Neural cell (in vitro differentiated cells): ENCODE data around the gene ABCA4. TPM values are rescaled to one million over a fixed set of nuclear protein-coding genes. Genes with fewer than 3 reads are reported as not detected.

ENCODE experiments used
- H2AFZ ChIP-seq: fragments of 200-600, 300-800 bp; sonication (generic), shearing (Covaris generic); 2 replicates; pipeline ENCODE4 v1.6.0; 2014; ENCODE audit warnings: low read depth, mild to moderate bottlenecking, antibody characterized with exemption, low read length, moderate library complexity
- H3F3A ChIP-seq: fragments of 200-600 bp; shearing (Covaris generic); 2 replicates; pipeline ENCODE4 v1.6.1; 2016; ENCODE audit warnings: mild to moderate bottlenecking, moderate library complexity, mixed read lengths, antibody characterized with exemption, low read length; ENCODE audit not compliant: insufficient read depth, poor library complexity, severe bottlenecking
- H3K27ac ChIP-seq: fragments of 200-600, 300-800 bp; sonication (generic), shearing (Covaris generic); 2 replicates; pipeline ENCODE4 v1.5.1; 2014; ENCODE audit warnings: mild to moderate bottlenecking, low read length, moderate library complexity
- H3K27me3 ChIP-seq: fragments of 300-800, 200-600 bp; sonication (generic), shearing (Covaris generic); 2 replicates; pipeline ENCODE4 v1.6.0; 2014; ENCODE audit warnings: mild to moderate bottlenecking, low read depth, low read length, moderate library complexity; ENCODE audit not compliant: insufficient read depth
- H3K36me3 ChIP-seq: fragments of 300-800, 200-600 bp; sonication (generic), shearing (Covaris generic); 2 replicates; pipeline ENCODE4 v1.5.1; 2014; ENCODE audit warnings: mild to moderate bottlenecking, antibody characterized with exemption, low read length, moderate library complexity; ENCODE audit not compliant: insufficient read depth
- H3K4me2 ChIP-seq: fragments of 300-800, 200-600 bp; sonication (generic), shearing (Covaris generic); 2 replicates; pipeline ENCODE4 v1.6.0; 2014; ENCODE audit warnings: mild to moderate bottlenecking, low read length
- H3K4me3 ChIP-seq: fragments of 300-800, 200-600 bp; sonication (generic), shearing (Covaris generic); 2 replicates; pipeline ENCODE4 v1.5.1; 2014; ENCODE audit warnings: mild to moderate bottlenecking, low read length, moderate library complexity
- H3K79me2 ChIP-seq: fragments of 200-600 bp; shearing (Covaris generic); replicated peaks from 2 replicates; pipeline ENCODE4 v1.6.0; 2014; ENCODE audit warnings: mild to moderate bottlenecking, low read length, moderate library complexity; ENCODE audit not compliant: insufficient read depth
- H3K9ac ChIP-seq: fragments of 300-800, 200-600 bp; sonication (generic), shearing (Covaris generic); 2 replicates; pipeline ENCODE4 v1.6.1; 2016; ENCODE audit warnings: mild to moderate bottlenecking, low read length, mixed read lengths
- H3K9me2 ChIP-seq: fragments of 200-600 bp; shearing (Covaris generic); 2 replicates; pipeline ENCODE4 v1.6.1; 2016; ENCODE audit warnings: mild to moderate bottlenecking, low read length, mixed read lengths; ENCODE audit not compliant: insufficient read depth
- H3K9me3 ChIP-seq: fragments of 200-600, 300-800 bp; sonication (generic), shearing (Covaris generic); 2 replicates; pipeline ENCODE4 v1.6.1; 2016; ENCODE audit warnings: mild to moderate bottlenecking, mixed run types, low read length, moderate library complexity, mixed read lengths
- H4K20me1 ChIP-seq: fragments of 200-600 bp; shearing (Covaris generic); 2 replicates; pipeline ENCODE4 v1.6.1; 2016; ENCODE audit warnings: mild to moderate bottlenecking, mixed run types; ENCODE audit not compliant: insufficient read depth
- CTCF ChIP-seq: fragments of 450-650 bp; IDR thresholded peaks from 2 replicates; pipeline ENCODE4 v1.5.1; 2014; ENCODE audit warnings: antibody characterized with exemption, mild to moderate bottlenecking, moderate library complexity; ENCODE audit not compliant: poor library complexity, severe bottlenecking
- EP300 ChIP-seq: fragments of 450-650 bp; conservative IDR thresholded peaks from 2 replicates; pipeline ENCODE4 v1.6.1; 2014; ENCODE audit warnings: antibody characterized with exemption, mild to moderate bottlenecking, moderate library complexity; ENCODE audit not compliant: poor library complexity, severe bottlenecking
- EZH2 ChIP-seq: fragments of 200-600, 300-800 bp; shearing (Covaris generic), sonication (generic); IDR thresholded peaks from 2 replicates; pipeline ENCODE4 v1.6.1; 2014; ENCODE audit warnings: antibody characterized with exemption, low read length, borderline replicate concordance, mild to moderate bottlenecking; ENCODE audit not compliant: insufficient read depth, poor library complexity, severe bottlenecking
- MXI1 ChIP-seq: fragments of 450-650 bp; conservative IDR thresholded peaks from 2 replicates; pipeline ENCODE4 v1.6.1; 2014; ENCODE audit warnings: antibody characterized with exemption, mild to moderate bottlenecking; ENCODE audit not compliant: poor library complexity, severe bottlenecking
- POLR2AphosphoS5 ChIP-seq: IDR thresholded peaks from 2 replicates; pipeline ENCODE4 v1.6.1; 2012
- RAD21 ChIP-seq: fragments of 450-650 bp; conservative IDR thresholded peaks from 2 replicates; pipeline ENCODE4 v1.6.1; 2014; ENCODE audit warnings: antibody characterized with exemption, mild to moderate bottlenecking, moderate library complexity
- SMC3 ChIP-seq: fragments of 450-650 bp; conservative IDR thresholded peaks from 2 replicates; pipeline ENCODE4 v1.6.1; 2014; ENCODE audit warnings: antibody characterized with exemption, mild to moderate bottlenecking, moderate library complexity; ENCODE audit not compliant: poor library complexity
- TAF1 ChIP-seq: IDR thresholded peaks from 2 replicates; pipeline ENCODE4 v1.6.1; 2012; ENCODE audit warnings: low read depth
- polyA plus RNA-seq: library from polyadenylated mRNA; depleted of rRNA; stranded (reverse); fragments of >200 nt; gene quantifications from 2 replicates; pipeline ENCODE4 v1.2.3, GENCODE V29; 2014
- TF ChIP-seq, protein P1 (sequence below): IDR thresholded peaks from 2 replicates; pipeline ENCODE4 v1.6.1; 2012; ENCODE audit warnings: borderline replicate concordance

ABCA4 gene
- polyA plus RNA-seq, 1 donor from 2014 or later, result not detected

GRCh38 chr1:94068096-94068998 is 52.6 kb downstream of the ABCA4 start:
- Histone ChIP-seq H3K79me2 (no peaks in the 10 kb centered on the region), H3F3A (no peaks in the 10 kb centered on the region), H3K9me3 (no peaks in the 10 kb centered on the region), H3K4me2 (no peak overlapping the region), H3K9me2 (no peaks in the 10 kb centered on the region), H3K27me3 (no peaks in the 10 kb centered on the region), H3K4me3 (no peak overlapping the region), H4K20me1 (no peaks in the 10 kb centered on the region), H2AFZ (no peak overlapping the region), H3K27ac (no peak overlapping the region), H3K36me3 (no peaks in the 10 kb centered on the region), H3K9ac (no peak overlapping the region)
- TF ChIP-seq POLR2AphosphoS5, result no peak
- TF ChIP-seq CTCF, result no peak
- TF ChIP-seq SMC3, result no peak
- no peak for TF ChIP-seq EZH2
- TF ChIP-seq RAD21, result no peak
- no peak for TF ChIP-seq TAF1
- TF ChIP-seq EP300, result no peak
- TF ChIP-seq, protein P1, sequence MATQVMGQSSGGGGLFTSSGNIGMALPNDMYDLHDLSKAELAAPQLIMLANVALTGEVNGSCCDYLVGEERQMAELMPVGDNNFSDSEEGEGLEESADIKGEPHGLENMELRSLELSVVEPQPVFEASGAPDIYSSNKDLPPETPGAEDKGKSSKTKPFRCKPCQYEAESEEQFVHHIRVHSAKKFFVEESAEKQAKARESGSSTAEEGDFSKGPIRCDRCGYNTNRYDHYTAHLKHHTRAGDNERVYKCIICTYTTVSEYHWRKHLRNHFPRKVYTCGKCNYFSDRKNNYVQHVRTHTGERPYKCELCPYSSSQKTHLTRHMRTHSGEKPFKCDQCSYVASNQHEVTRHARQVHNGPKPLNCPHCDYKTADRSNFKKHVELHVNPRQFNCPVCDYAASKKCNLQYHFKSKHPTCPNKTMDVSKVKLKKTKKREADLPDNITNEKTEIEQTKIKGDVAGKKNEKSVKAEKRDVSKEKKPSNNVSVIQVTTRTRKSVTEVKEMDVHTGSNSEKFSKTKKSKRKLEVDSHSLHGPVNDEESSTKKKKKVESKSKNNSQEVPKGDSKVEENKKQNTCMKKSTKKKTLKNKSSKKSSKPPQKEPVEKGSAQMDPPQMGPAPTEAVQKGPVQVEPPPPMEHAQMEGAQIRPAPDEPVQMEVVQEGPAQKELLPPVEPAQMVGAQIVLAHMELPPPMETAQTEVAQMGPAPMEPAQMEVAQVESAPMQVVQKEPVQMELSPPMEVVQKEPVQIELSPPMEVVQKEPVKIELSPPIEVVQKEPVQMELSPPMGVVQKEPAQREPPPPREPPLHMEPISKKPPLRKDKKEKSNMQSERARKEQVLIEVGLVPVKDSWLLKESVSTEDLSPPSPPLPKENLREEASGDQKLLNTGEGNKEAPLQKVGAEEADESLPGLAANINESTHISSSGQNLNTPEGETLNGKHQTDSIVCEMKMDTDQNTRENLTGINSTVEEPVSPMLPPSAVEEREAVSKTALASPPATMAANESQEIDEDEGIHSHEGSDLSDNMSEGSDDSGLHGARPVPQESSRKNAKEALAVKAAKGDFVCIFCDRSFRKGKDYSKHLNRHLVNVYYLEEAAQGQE, result no peak
- no peak for TF ChIP-seq MXI1

- no peak for TF ChIP-seq SMC3
- Histone ChIP-seq H3K9me2 (no peaks in the 10 kb centered on the region), H3K79me2 (no peaks in the 10 kb centered on the region), H3K9ac (no peak overlapping the region), H3K27ac (no peak overlapping the region), H3K9me3 (no peaks in the 10 kb centered on the region), H3K36me3 (no peaks in the 10 kb centered on the region), H3K4me2 (no peak overlapping the region), H4K20me1 (no peaks in the 10 kb centered on the region), H3K27me3 (no peaks in the 10 kb centered on the region), H3F3A (no peaks in the 10 kb centered on the region), H3K4me3 (no peak overlapping the region), H2AFZ (no peak overlapping the region)
These were observed 53.8 kb downstream of the ABCA4 start for GRCh38 chr1:94067196-94067595.
